Stimulated activated CD8-positive, alpha-beta memory T cell treated with anti-CD3 and anti-CD28 coated beads, Interleukin-12 subunit alpha, Interleukin-12 subunit beta, amount 100 ng/mL, for 1 hour (primary cell): ENCODE results near the gene LTBR.
"Not testable (repeated sequence)": the region's sequence is repeated elsewhere in the genome, so short reads cannot be mapped to it uniquely, and the experiment has no call there.

Experiments
- DNase-seq: peaks from one replicate; pipeline ENCODE4 v3.0.0-alpha.2; 2020; ENCODE audit warnings: low read depth

Gene LTBR

DNA sequence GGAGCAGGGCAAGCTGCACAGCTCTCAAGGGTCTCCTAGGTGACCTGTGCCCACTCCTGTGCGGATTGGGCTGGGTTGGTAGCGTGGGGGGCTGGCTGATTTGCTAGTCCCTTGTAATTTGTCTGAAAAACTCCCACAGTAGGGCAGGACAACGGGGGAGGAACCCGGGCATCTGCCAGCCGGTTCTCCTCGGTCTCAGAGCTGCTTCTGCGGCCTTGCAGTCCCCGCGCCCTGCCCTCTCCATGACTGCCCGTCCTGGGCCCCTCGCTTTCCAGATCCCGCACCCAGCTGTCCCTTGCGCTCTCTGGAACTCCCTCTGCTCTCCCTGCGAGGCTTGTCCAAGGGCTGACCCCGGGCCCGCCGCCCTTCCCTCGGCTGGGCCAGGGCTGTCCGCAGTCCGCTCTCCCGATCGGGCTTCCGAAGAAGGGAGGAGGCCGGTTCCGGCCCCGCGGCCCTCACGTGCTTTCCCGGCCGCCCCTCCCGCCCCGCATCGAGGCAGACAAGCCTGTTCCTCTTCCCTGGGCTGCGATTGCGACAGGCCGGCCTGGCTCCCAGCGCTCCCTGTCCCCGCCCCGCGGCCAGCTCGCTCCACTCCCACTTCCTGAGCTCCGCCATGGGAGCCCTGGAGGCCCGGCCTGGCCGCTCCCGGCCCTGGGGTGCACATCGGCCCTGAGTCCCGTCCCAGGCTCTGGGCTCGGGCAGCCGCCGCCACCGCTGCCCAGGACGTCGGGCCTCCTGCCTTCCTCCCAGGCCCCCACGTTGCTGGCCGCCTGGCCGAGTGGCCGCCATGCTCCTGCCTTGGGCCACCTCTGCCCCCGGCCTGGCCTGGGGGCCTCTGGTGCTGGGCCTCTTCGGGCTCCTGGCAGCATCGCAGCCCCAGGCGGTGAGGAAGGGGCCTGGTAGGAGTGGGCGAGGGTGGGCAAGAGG is at the start of gene LTBR:
Gene LTBR (plus strand): TSS at position 591 of the 927 bp plus-strand sequence. CDS start 197 bp downstream, at position 788.
- DNase-seq = no peak

- no peak for DNase-seq
Observed at GRCh38 chr12:6334359-6334758, 49.6 kb upstream of the LTBR start.

DNA sequence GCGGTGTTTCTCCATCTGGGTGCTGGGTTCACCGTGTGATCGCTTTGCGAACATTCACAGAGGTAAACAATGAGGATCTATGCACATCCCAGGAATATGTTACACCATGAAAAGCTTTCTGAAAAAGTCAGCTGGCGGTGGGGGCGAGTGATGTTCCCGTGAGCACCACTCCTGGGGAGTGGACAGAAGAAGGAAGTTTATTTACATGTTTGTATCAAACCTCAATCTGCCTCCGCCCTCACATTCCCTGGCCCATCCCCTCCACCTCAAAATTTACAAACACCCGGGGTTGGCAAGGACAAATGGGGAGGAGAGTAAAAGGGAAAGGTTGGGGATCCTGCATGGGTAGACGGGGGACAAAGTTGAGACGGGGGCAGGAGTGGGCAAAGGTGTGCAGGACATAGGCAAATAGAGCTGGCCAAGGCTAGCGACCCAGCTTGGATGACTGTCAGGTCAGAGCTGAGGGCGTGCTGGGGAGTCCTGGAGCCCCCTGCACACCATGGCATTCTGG is 49.0 kb upstream of the LTBR start:
- no peak for DNase-seq

DNA sequence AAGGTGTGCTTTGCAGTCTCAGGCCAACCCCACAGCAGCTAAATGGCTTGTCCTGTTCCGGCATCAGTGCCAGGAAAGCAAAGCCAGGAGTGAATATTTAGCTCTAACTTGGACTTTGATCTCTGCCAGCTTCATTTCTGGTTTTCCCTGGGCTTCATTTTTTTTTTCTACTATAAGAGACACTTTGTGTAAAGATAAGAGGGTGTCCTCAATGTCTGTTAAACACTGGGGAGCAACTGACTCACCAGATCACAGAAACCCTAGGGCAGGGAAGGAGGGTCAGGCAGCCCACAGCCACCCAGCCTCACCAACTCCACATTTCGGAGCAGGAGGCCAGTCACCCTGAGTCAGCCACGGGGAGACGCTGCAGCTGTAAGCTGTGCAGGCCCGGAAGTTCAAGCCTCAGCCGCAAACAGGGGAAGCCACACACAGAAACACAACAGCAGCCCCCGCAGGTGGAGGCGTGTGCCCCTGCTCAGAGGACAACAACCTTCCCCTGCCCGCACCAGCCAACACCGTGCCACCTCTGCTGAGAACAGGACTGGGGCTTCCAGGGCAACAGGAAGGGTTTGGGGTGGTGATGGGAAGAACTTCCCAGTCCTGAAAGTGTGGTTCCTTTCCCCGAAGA is 48.4 kb upstream of the LTBR start:
- peak; percentile 81 for DNase-seq

GRCh38 chr12:6336079-6336888 is 47.7 kb upstream of the LTBR start:
- no peak for DNase-seq

DNA sequence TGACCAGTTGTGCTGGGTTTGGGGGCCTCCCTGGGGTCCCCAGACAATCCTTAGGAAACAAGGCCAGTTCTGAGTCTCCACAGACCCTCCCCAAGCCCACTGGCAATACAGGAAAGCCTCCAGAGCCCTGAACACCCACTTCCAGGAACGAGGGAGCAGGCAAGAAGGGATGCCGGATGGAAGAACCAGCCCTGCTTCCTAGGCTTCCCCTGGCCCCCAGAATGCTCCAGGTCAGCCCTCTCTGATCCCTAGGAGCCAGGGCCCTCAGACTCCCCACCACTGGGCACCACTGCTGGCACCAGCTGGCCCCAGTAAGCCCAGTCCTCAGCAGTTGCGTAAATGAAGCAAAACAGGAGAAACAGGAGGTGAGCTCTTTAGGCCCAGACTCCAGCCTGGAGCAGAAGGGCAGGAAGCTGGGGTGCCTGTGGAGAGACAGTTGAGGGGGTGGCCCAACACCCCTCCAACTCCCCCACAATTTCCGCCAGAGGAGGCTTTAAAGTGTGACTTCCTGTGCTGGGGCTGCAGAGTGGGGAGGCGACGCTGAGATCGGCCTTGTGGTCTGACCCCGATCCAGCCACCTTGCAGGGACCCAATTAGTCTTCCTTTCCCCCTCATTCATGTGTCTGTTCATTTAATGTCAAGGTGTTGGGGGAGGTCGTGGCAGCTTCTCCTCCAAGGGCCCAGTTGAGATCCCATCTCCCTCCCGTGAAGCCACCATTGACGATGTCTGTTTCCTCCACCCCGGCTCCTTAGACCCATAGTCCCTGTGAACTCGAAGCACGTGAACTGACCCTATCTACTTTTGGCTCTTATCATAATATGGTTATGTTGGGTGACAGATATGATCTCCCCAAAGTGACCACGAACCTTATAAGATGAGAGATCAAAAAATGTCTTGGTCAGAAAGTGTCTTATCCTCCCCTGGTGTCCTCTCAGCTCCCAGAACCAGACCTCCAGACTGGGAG is 46.8 kb upstream of the LTBR start:
- DNase-seq = peak; percentile 56

- no peak for DNase-seq
Observed at GRCh38 chr12:6337958-6338433, 46.0 kb upstream of the LTBR start.

- DNase-seq = not testable (repeated sequence)
Observed at GRCh38 chr12:6338536-6338935, 45.4 kb upstream of the LTBR start.

DNA sequence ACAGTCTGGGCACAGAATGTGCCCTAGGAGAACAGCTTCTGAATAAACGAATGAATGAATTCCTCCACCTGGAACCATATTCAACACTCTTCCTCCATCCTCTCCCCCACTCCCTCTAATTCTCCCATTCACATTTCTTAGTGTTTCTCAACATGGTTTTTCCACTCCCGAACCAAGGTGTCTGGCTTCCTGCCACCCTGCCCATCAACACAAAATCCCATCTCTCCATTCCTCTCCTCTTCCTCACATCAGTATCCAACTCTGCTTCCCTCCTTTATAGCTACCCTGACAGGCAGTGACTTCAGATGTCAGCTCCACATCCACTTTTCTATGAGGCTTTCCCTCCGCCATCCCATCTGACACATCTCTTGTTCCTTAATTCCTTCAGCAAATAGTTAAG is 45.0 kb upstream of the LTBR start:
- no peak for DNase-seq

DNA sequence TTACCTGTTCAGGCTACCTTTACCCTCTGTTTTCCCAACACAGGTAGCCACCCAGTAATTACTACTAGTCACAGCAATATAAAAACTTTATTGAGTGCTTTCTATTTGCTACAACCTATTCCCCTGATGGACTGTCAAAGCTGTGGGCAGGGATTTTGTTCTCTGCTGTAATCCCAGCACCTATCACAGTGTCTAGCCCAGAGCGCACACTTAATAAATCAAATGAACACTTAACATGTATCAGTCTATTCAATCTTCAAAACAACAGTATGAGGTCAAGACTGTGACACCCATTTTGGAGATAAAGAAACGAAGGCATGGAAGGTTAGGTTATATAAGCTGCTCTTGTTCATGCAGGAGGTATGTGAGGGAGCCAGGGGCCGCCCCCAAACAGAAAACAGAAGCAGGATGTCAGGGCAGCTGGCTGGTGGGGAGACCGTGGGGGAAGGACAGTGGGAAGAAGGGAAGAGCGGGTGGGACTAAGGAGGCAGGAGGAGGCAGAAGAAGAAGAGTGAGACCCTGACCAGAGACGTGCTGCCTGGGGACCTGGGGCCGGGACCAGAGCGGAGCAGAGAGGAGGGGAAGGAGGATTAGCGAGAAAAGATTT is 43.8 kb upstream of the LTBR start:
- no peak for DNase-seq

DNA sequence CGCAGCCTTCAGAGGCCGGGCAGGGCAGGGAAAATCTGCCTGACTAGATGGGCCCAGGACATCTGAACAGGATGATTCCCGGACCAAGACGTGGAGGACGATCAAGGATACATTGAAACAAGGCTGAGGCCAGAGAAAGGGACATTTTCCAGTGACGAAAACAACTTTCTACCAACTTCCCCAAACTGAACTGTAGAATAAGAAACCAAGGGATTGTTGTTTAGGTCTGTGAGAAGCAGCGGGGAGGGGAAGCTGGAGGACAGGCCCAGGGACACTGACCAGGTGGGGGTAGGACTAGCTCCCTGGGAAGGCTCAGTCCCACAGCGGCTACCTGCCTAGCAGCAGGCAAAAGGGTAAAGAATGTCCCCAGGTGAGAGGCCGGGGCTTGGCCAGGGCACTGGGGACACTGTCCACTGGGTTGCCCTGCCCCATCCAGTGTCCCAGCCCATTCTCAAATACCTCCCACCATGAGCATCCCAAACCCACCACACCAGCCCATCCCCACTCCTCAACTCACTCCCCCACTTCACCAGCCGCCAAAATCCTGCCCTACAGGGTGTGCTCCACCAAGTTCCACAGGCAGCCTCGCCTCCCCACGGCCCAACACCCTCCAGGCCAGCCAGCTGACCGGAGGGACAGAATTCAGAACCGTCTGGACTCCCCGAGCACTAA is 43.1 kb upstream of the LTBR start:
- no peak for DNase-seq

DNA sequence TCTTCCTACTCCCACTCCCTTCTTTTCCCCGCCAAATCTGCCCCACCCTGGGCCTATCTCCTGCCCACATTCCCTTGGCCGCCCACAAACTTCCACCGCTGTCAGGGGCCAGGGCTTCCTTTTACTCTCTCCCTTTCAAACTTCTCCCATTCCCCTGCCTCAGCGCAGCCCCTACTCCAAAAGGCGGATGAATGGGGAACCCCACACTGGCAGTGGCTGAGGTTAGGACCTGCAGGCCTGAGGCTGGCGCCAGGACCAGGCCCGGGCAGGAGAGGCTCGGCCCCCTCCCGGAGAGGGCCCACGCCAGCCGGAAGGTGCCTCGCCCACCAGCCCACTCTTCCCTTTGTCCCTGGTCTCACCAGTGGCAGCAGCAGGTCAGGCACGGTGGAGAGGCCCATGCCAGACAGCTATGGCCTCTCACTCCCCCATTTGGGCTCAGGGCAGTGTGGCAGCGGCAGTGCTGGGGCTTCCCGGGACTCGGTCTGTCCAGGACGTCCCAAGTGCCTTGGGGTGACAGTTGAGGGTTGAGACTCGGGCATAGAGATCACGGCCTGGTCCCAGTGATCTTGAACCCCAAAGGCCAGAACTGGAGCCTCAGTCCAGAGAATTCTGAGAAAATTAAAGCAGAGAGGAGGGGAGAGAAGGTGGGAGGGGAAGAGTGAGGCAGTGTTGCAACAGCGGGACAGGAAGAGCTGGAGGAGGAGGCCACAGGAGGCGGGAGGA is 42.4 kb upstream of the LTBR start, which contains the start of gene TNFRSF1A:
Gene TNFRSF1A (minus strand): TSS at position 660 of the 723 bp plus-strand sequence. CDS start 262 bp downstream, at position 398.
- no peak for DNase-seq

DNA sequence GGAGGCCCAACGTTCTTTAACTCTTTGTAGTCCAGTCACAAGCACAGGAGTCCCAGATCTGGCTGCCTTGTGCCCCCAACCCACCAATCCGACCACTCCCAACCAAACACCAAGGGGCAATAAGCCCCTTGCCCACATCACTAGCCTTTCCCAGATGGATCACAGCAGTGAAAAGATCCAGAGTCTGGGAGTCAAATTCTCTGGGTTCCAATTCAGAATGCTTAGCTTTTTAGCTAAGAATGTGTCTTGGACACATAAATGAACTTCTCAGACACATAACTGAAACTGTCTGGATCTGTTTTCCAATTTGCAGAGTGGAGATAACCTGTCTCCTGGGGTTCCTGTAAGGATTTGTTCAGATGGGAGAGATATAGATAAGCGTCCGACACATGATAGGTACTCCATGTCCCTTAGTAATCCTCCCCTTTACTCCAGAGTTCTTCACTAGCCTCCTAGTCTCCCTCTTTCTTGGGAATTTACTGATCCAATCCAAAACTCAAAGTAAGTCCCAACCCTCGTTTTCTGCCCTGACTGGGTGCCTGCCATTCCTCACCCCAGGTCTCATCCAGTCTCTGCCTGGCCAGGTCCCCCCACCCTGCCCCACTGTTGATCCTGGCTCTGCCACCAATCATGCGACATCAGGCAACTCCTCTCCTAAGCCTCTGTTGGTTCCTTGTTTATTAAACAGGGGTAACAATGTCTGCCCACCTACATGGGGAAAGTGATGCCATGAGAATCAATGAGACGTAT is 41.6 kb upstream of the LTBR start:
- DNase-seq = no peak

- DNase-seq = no peak
Observed at GRCh38 chr12:6343518-6343917, 40.4 kb upstream of the LTBR start.

GRCh38 chr12:6344101-6344660 is 39.8 kb upstream of the LTBR start:
- not testable (repeated sequence) for DNase-seq

- no peak for DNase-seq
Observed at GRCh38 chr12:6345319-6346091, 38.5 kb upstream of the LTBR start.

DNA sequence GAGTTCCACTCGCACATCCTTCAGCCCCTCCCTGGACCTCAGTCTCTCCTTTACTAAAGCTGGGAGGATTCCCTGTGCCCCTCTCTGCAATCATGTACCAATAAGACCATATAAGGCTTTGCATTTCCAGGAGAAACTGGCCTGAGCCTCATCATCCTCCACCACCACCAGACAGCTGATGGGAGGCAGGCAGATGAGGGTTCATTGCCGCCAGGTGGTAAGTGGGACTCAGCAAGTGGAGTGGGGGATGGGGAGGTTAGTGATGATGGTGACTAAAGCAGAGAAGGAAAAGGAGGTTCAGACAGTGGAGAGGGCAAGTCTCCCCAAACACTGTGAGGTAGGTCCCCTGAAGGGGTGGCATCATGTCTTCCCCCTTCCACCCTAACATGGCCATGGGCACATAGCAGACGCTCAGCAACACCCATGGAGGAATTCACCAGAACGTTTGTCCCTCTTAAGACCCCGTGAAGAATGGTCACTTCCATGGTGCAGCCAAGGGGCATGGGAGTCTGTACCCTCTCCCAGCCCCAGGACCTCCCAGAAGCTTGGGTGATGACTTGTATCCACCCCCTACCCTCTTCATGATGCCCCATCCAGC is 37.6 kb upstream of the LTBR start:
- no peak for DNase-seq
